Left lung (tissue), 10 donors: Measurements from ENCODE around the gene CELA3A. TPM values are rescaled to one million over a fixed set of nuclear protein-coding genes. Genes with fewer than 3 reads are reported as not detected.
A peak's percentile ranks its signal among the peaks of the same experiment; 100 is the strongest.
"Not testable (repeated sequence)": the region's sequence is repeated elsewhere in the genome, so short reads cannot be mapped to it uniquely, and the experiment has no call there.

Source experiments
- ATAC-seq: fragments of 200-7000 bp; cut with Tn5 transposase; one replicate; pipeline ENCODE4 v1.9.1; 2020; ENCODE audit warnings: moderate library complexity
- DNase-seq, 4 donors: peaks; one replicate each; pipeline ENCODE4 v3.0.0-alpha.2; 2013 to 2020
- H3K27ac ChIP-seq, 2 donors: fragments of 200-600 bp; sonication (generic) in 1 of 2; one replicate each; pipeline versions ENCODE4 v1.5.0 to v1.8.0; 2020 to 2021
- H3K27me3 ChIP-seq, 2 donors: fragments of 200-600 bp; sonication (generic) in 1 of 2; one replicate each; pipeline versions ENCODE4 v1.5.0 to v1.8.0; 2020 to 2021
- H3K36me3 ChIP-seq, 2 donors: fragments of 200-600 bp; sonication (generic) in 1 of 2; one replicate each; pipeline versions ENCODE4 v1.5.0 to v1.8.0; 2020 to 2021
- H3K4me1 ChIP-seq, 2 donors: fragments of 200-600 bp; one replicate each; pipeline ENCODE4 v1.8.0; 2021
- H3K4me3 ChIP-seq, 2 donors: fragments of 200-600 bp; sonication (generic) in 1 of 2; one replicate each; pipeline versions ENCODE4 v1.5.0 to v1.8.0; 2020 to 2021; ENCODE audit warnings: mild to moderate bottlenecking in 1 of 2
- H3K9me3 ChIP-seq, 2 donors: fragments of 200-600 bp; sonication (generic) in 1 of 2; one replicate each; pipeline versions ENCODE4 v1.5.0 to v1.8.0; 2020 to 2021
- intact Hi-C, 2 donors: fragments of 100-400 bp; cut with DNase I; formaldehyde crosslinking; loops; one replicate each; pipeline versions ENCODE4 v1.11.2 to v1.14.2; 2022
- polyA plus RNA-seq, 6 donors: library from polyadenylated mRNA; unstranded; fragments of 120-200 nt; gene quantifications; one replicate each; pipeline ENCODE4 v1.2.1, GENCODE V29; 2013; ENCODE audit not compliant: insufficient read length in 6 of 6
- total RNA-seq, 2 donors: library from RNA; stranded (reverse); fragmentation: NEBNext Ultra II Directional; extraction: Animal tissue kit (Norgen Biotek cat#: 25700); gene quantifications; one replicate each; pipeline ENCODE4 v1.2.1, GENCODE V29; 2021
- TF ChIP-seq, protein P1 (sequence below), 2 donors: fragments of 200-600 bp; sonication (generic) in 1 of 2; IDR thresholded peaks; one replicate each; pipeline versions ENCODE4 v1.5.0 to v1.8.0; 2021; ENCODE audit warnings: antibody characterized with exemption in 2 of 2
- donor health status: DM: no; HTN: yes; CAD: no.
- donor health status: DM: no; HTN: no; CAD: no.

CELA3A gene
- total and polyA plus RNA-seq, 8 donors, result not detected

DNA sequence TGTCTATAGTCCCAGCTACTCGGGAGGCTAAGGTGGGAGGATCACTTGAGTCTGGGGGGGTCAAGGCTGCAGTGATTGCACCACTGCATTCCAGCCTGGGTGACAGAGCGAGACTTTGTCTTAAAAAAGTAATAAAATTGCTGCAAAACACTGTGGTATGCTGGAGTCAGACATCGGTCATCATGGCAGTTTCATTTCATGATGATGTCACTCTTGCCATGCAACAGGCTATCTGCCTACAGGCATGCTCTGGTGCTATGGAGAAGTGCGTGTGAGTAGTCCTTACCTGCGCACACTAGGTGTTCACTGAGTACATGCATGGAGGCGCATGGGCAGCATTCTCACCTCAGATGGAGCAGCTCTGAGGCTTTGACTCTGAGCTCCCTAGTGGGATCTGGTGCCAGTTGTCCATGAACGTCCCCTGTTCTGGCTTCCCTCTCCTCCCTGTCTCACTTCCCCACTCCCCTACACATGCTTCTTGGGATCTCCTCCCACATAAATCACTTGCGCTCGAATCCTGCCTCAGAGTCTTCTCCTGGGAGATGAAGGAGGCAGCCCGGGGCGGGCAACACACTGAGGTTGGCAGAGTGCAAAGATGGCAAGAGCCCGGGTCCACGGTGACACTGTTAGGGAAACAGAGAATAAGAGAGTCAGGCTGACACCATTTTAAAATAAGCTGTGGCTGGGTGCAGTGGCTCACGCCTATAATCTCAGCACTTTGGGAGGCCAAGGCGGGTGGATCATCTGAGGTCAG lies 35.0 kb upstream of the CELA3A start:
- Histone ChIP-seq H3K9me3 (no peaks in the 10 kb centered on the region), H3K27ac (no peak overlapping the region), H3K36me3 (no peaks in the 10 kb centered on the region), H3K4me3 (no peak overlapping the region), H3K27me3 (no peaks in the 10 kb centered on the region), H3K4me1 (no peaks in the 10 kb centered on the region)
- ATAC-seq (no peak), DNase-seq (no peak)
- TF ChIP-seq, protein P1, sequence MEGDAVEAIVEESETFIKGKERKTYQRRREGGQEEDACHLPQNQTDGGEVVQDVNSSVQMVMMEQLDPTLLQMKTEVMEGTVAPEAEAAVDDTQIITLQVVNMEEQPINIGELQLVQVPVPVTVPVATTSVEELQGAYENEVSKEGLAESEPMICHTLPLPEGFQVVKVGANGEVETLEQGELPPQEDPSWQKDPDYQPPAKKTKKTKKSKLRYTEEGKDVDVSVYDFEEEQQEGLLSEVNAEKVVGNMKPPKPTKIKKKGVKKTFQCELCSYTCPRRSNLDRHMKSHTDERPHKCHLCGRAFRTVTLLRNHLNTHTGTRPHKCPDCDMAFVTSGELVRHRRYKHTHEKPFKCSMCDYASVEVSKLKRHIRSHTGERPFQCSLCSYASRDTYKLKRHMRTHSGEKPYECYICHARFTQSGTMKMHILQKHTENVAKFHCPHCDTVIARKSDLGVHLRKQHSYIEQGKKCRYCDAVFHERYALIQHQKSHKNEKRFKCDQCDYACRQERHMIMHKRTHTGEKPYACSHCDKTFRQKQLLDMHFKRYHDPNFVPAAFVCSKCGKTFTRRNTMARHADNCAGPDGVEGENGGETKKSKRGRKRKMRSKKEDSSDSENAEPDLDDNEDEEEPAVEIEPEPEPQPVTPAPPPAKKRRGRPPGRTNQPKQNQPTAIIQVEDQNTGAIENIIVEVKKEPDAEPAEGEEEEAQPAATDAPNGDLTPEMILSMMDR (IDR thresholded peaks at IDR 0.05), result no peak
- intact Hi-C loops, result no loop called here

DNA sequence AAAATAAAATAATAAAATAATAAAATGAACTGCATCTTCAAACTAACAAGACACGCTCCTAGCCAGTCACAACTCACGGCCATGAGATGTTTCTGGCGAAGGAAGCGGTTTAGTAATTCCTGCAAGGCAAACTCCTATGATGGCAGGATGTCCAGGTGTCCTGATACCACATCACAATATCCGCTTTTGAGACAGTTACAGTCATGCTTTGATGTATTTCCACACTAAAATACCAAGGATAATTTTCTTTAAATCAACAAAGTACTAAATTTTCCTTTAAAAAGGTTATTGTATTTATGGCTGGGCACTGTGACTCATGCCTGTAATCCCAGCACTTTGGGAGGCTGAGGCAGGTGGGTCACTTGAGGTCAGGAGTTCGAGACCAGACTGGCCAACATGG lies 34.2 kb upstream of the CELA3A start:
- intact Hi-C loops, H3K4me3 ChIP-seq, ATAC-seq, H3K4me1 ChIP-seq, H3K9me3 ChIP-seq, H3K27ac ChIP-seq, H3K27me3 ChIP-seq, H3K36me3 ChIP-seq, DNase-seq: not testable (repeated sequence)

DNA sequence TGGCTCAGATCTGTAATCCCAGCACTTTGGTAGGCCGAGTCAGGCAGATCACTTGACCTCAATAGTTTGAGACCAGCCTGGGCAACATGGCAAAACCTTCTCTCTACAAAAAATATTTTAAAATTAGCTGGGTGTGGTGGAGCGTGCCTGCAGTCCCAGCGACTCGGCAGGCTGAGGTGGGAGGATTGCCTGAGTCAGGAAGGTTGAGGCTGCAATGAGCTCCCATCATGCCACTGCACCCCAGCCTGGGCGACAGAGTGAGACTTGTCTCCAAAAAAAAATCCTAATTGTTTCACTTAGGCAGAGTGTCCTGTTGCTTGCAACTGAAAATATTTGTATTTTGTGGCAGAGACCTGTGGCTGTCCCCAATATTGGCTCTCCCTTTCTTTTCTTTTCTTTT lies 32.4 kb upstream of the CELA3A start:
- intact Hi-C loops, H3K4me1 ChIP-seq, H3K36me3 ChIP-seq, H3K9me3 ChIP-seq, H3K4me3 ChIP-seq, H3K27ac ChIP-seq, H3K27me3 ChIP-seq, DNase-seq: not testable (repeated sequence)
- peak; percentile 22 for ATAC-seq

DNA sequence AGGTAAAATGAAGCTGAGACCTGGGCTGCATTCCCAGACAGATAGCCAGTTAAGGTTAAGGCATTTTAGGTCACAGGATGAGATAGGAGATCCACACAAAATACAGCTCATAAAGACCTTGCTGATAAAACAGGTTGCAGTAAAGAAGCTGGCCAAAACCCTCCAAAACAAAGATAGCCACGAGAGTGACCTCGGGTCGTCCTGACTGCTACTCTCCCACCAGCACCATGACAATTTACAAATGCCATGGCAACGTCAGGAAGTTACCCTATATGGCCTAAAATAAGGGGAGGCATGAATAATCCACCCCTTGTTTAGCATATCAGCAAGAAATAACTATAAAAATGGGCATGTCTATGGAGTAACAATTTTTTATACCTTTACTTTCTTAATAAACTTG lies 30.9 kb upstream of the CELA3A start:
- intact Hi-C loops, ATAC-seq, H3K27ac ChIP-seq, H3K4me3 ChIP-seq, DNase-seq, H3K36me3 ChIP-seq, H3K9me3 ChIP-seq, H3K4me1 ChIP-seq, H3K27me3 ChIP-seq: not testable (repeated sequence)

DNA sequence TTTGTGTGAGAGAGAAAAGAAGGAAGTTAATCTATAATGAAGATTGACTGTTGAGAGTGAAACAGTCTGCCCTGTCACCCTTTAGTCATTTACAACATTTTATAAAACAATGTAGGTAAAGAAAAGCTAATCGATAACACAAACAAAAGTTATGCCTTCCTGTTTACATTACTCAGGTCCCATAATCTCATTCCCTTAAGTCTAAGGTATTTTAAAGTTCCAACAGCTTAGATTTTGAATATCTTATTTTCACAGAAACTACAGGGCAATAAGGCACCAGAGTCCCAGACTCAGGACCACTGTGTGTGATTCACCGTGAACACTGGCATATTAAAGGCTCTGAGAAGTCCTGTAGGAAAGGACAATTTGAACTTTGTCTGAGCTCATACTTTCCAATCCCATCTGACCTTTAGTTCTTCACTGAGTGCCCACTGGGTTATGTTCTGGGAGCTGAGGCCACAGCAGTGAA lies 28.4 kb upstream of the CELA3A start:
- intact Hi-C loops, H3K4me1 ChIP-seq: not testable (repeated sequence)

DNA sequence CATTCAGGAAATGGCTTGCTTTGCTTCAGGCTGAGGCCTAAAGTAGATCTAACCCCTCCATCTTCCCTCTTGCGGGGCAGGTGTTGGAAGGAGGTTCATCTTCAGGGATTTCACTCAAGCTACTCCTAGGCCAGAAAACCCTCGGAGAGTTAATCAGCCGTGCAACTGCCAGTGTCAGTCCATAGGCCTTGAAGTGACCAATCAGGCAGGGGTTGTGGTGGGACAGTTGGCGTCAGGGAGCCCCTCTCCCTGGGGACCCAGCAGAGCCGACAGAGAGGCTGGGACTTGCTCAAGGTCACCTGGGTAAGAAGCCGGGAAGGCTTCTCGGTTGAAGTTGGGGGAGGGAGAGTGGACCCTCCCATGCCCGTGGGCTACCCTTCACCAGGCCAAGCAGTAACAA lies 27.5 kb upstream of the CELA3A start:
- H3K4me1 ChIP-seq, ATAC-seq, H3K27ac ChIP-seq, H3K27me3 ChIP-seq, DNase-seq, H3K4me3 ChIP-seq, H3K36me3 ChIP-seq, intact Hi-C loops, H3K9me3 ChIP-seq: not testable (repeated sequence)

More for the DNA sequence above, 28.4 kb upstream of the CELA3A start:
- ATAC-seq, H3K27ac ChIP-seq, H3K9me3 ChIP-seq, H3K4me3 ChIP-seq, DNase-seq, H3K27me3 ChIP-seq, H3K36me3 ChIP-seq: not testable (repeated sequence)

DNA sequence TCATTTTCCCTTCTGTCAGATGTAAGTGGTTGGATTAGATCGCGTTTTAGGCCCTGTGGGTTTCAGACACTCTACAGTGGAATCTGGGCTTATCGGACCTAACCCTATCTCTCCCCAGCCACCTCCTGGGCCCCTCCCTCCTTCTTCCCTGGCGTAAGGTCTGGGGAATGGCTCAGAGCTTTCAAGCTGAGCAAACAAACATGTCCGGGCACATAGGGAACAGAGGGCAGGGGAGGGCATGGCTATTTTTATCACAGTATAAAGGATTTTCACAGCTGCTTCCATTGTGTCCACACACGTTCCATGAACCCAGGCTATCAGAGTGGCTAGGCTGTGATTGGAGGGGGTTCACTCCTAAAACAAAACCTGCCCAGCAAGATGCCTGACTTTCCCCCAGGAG lies 26.8 kb upstream of the CELA3A start:
- H3K36me3 ChIP-seq, H3K9me3 ChIP-seq, H3K27ac ChIP-seq, H3K27me3 ChIP-seq, intact Hi-C loops, H3K4me1 ChIP-seq, H3K4me3 ChIP-seq: not testable (repeated sequence)
- DNase-seq, result peak in 1 of 4 donors; percentile 40
- ATAC-seq, result peak; percentile 95

DNA sequence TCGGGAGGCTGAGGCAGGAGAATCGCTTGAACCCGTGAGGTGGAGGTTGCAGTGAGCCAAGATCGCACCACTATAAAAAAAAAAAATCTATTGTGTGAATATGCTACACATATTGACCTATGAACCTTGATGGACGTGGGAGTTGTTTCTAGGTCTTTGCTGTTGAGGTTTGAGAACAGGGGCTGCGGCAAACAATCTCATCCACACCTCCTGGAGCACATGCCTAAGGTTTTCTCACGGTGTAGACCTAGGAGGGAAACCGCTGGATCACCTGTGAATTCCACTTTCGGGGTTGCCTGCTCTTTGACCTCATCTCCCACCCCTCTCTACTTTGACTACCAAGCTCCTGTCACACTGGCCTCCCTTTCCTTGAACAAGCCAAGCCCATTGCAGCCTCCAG lies 26.2 kb upstream of the CELA3A start:
- H3K27me3 ChIP-seq, ATAC-seq, H3K4me1 ChIP-seq, intact Hi-C loops, H3K4me3 ChIP-seq, DNase-seq, H3K36me3 ChIP-seq, H3K9me3 ChIP-seq, H3K27ac ChIP-seq: not testable (repeated sequence)

DNA sequence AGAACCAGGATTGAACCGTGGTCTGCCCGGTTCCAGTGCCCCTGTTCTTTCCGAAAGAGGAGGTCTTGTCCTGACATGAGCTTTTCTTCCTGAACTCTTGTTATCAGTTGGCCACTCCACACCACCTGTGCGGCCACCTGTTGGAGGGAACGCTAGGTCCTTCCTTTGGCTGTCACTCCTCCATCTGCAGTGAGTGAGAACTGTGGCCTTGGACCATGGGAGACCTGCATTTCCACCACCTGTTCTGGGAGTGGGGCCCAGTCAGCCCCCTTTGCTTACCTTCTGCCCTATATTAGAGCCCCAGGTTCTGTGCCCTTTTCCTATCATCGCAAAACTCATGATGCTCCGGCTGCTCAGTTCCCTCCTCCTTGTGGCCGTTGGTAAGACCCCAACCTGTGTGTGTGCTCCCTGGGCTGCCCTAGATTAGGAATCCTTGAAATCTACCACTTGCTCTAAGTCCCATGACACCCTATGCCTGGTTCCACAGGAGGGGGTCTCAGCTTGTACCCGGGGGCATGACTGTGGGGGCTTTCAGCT lies 24.7 kb upstream of the CELA3A start, which contains the start of gene CELA3B:
Gene CELA3B (plus strand): TSS at position 320 of the 537 bp plus-strand sequence. CDS start 18 bp downstream, at position 338.
- DNase-seq, ATAC-seq, H3K27me3 ChIP-seq, intact Hi-C loops, H3K36me3 ChIP-seq, H3K4me3 ChIP-seq, H3K9me3 ChIP-seq, H3K4me1 ChIP-seq, H3K27ac ChIP-seq: not testable (repeated sequence)

DNA sequence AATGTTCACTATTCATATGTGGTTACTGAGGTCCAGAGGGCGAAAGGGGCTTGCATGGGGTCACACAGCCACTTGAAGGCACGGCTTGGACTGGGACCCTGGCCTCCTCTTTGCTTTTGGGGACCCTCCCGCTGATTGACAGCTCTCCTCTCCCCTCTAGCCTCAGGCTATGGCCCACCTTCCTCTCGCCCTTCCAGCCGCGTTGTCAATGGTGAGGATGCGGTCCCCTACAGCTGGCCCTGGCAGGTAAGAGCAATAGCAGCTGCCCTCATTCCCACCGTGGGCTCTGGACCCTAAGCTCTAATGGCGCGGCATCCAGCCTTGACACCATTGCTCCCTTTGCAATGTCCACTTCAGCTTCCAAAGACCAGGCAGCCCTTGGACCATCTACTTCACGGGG lies 23.2 kb upstream of the CELA3A start:
- intact Hi-C loops, H3K27me3 ChIP-seq, H3K9me3 ChIP-seq, ATAC-seq, H3K4me1 ChIP-seq, H3K36me3 ChIP-seq, H3K27ac ChIP-seq, H3K4me3 ChIP-seq, DNase-seq: not testable (repeated sequence)

DNA sequence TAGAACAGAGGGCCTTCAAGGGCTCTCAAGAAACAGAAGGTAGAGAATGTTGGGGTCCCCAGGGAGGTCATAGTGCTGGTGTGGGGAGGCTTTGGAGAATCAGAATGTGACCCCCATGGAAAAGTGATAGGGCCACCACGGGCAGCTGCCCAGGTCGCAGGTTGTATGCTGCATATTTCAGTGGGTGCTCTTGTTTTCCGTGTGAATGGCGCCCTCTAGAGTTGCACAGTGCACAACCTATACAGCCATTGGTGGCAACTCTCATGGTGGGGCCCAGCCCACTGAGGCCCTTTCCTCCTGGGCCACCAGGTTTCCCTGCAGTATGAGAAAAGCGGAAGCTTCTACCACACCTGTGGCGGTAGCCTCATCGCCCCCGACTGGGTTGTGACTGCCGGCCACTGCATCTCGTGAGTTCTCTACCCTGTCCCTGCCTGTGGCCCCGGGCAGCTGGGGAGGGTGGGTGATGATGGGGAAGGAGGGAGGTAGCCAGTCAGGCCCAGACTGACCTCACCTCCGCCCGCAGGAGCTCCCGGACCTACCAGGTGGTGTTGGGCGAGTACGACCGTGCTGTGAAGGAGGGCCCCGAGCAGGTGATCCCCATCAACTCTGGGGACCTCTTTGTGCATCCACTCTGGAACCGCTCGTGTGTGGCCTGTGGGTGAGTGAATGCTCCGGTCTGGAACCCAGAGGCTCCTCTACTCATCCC lies 20.8 kb upstream of the CELA3A start:
- H3K9me3 ChIP-seq, H3K4me1 ChIP-seq, H3K27me3 ChIP-seq, H3K4me3 ChIP-seq, intact Hi-C loops, H3K36me3 ChIP-seq, DNase-seq, H3K27ac ChIP-seq: not testable (repeated sequence)
- peak; percentile 80 for ATAC-seq

DNA sequence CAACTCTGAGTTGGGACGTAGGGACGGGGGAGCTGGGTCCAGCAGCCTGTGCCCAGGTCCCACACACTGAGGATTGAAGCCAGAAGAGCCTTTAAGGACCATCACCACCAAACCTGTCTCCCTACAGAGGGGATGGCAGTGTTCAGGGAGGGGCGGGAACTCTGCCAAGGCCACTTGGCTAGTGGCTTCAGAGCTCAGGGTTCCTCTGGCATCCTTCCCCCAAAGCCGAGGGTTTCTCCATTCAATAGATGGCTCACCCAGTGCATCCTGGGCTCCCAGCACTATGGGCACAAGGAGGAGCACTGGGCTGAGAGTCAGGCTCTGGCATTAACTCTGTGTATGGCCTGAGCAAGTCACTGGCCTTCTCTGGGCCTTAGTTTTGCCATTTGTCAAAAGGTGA lies 20.2 kb upstream of the CELA3A start:
- H3K27ac ChIP-seq, H3K9me3 ChIP-seq, ATAC-seq, H3K4me1 ChIP-seq, intact Hi-C loops, DNase-seq, H3K36me3 ChIP-seq, H3K27me3 ChIP-seq, H3K4me3 ChIP-seq: not testable (repeated sequence)
